Measurements from ENCODE around the gene EFCC1.

DNA sequence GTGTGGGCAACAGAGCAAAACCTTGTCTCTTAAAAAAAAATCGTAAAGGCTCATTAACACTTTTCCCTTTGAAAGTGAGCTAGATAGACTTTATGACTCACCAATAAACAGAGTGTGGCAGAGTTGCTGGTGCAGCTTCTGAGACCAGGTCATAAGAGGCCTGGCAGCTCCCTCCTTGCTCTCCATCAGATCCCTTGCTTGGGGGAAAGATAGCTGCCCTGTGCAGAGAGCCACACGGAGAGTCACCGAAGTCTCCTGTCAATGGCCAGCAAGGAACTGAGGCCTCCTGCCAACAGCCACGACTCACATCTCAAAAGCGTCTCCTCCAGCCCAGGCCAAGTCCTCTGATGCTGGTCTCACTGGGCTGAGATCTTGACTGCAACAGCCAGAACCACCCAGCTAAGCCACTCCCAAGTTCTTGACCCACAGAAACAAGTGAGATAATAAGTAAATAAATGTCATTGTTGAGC lies 50.8 kb downstream of the EFCC1 start:
- TF ChIP-seq, protein P1, sequence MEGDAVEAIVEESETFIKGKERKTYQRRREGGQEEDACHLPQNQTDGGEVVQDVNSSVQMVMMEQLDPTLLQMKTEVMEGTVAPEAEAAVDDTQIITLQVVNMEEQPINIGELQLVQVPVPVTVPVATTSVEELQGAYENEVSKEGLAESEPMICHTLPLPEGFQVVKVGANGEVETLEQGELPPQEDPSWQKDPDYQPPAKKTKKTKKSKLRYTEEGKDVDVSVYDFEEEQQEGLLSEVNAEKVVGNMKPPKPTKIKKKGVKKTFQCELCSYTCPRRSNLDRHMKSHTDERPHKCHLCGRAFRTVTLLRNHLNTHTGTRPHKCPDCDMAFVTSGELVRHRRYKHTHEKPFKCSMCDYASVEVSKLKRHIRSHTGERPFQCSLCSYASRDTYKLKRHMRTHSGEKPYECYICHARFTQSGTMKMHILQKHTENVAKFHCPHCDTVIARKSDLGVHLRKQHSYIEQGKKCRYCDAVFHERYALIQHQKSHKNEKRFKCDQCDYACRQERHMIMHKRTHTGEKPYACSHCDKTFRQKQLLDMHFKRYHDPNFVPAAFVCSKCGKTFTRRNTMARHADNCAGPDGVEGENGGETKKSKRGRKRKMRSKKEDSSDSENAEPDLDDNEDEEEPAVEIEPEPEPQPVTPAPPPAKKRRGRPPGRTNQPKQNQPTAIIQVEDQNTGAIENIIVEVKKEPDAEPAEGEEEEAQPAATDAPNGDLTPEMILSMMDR (IDR thresholded peaks at IDR 0.05) = no peak
- no peak for TF ChIP-seq EP300 (IDR thresholded peaks at IDR 0.05)
